ENCODE data around the gene SPART.

DNA sequence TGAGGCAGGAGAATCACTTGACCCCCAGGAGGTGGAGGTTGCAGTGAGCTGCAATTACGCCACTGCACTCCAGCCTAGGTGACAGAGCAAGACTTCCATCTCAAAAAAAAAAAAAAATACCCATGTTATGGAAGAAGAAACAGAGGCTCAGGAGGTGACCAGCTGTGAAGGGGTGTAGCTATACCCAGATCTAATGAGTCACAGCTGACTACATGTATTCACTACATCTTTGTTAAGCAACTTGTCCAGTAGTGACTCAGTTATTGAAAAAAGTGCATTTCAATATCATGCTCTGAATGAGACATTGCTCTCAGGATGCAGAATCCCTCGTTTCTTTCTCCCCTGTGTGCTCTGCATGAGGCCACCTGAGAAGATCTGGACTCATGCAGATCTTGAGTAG, 16.1 kb upstream of the SPART start:
- TF ChIP-seq, protein P1, sequence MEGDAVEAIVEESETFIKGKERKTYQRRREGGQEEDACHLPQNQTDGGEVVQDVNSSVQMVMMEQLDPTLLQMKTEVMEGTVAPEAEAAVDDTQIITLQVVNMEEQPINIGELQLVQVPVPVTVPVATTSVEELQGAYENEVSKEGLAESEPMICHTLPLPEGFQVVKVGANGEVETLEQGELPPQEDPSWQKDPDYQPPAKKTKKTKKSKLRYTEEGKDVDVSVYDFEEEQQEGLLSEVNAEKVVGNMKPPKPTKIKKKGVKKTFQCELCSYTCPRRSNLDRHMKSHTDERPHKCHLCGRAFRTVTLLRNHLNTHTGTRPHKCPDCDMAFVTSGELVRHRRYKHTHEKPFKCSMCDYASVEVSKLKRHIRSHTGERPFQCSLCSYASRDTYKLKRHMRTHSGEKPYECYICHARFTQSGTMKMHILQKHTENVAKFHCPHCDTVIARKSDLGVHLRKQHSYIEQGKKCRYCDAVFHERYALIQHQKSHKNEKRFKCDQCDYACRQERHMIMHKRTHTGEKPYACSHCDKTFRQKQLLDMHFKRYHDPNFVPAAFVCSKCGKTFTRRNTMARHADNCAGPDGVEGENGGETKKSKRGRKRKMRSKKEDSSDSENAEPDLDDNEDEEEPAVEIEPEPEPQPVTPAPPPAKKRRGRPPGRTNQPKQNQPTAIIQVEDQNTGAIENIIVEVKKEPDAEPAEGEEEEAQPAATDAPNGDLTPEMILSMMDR (IDR thresholded peaks at IDR 0.05 in 4 of 5, conservative IDR thresholded peaks at IDR 0.05 in 1 of 5) = no peak
- no peak for TF ChIP-seq POLR2A (IDR thresholded peaks at IDR 0.05)
